ENCODE results near the gene NT5DC2.

NT5DC2 gene

GRCh38 chr3:52533623-52534280, at the start of gene NT5DC2:
Gene NT5DC2, minus strand, starts transcription at chr3:52533857. Its CDS starts 120 bp downstream, at chr3:52533737.
- peak in 1 of 2 donors; percentile 75 for DNase-seq (ENCODE audit: low read depth in 2 of 2)

- DNase-seq (ENCODE audit: low read depth in 2 of 2): no peak
Measured at GRCh38 chr3:52574056-52574965, 40.7 kb upstream of the NT5DC2 start.

- DNase-seq (ENCODE audit: low read depth in 2 of 2): no peak
Measured at GRCh38 chr3:52572221-52572620, 38.6 kb upstream of the NT5DC2 start.

- no peak for DNase-seq (ENCODE audit: low read depth in 2 of 2)
Measured at GRCh38 chr3:52570076-52570475, 36.4 kb upstream of the NT5DC2 start.

- DNase-seq (ENCODE audit: low read depth in 2 of 2): no peak
Measured at GRCh38 chr3:52568069-52568468, 34.4 kb upstream of the NT5DC2 start.

- DNase-seq (ENCODE audit: low read depth in 2 of 2): no peak
Measured at GRCh38 chr3:52563984-52564383, 30.3 kb upstream of the NT5DC2 start.

GRCh38 chr3:52561028-52561747, 27.5 kb upstream of the NT5DC2 start:
- no peak for DNase-seq (ENCODE audit: low read depth in 2 of 2)

- no peak for DNase-seq (ENCODE audit: low read depth in 2 of 2)
Measured at GRCh38 chr3:52558436-52558835, 24.8 kb upstream of the NT5DC2 start.

- no peak for DNase-seq (ENCODE audit: low read depth in 2 of 2)
Measured at GRCh38 chr3:52557011-52557960, 23.6 kb upstream of the NT5DC2 start.

- no peak for DNase-seq (ENCODE audit: low read depth in 2 of 2)
Measured at GRCh38 chr3:52555056-52555455, 21.4 kb upstream of the NT5DC2 start.

GRCh38 chr3:52554026-52554755, 20.5 kb upstream of the NT5DC2 start:
- DNase-seq (ENCODE audit: low read depth in 2 of 2): no peak

- no peak for DNase-seq (ENCODE audit: low read depth in 2 of 2)
Measured at GRCh38 chr3:52552089-52552488, 18.4 kb upstream of the NT5DC2 start.

- no peak for DNase-seq (ENCODE audit: low read depth in 2 of 2)
Measured at GRCh38 chr3:52551118-52551517, 17.5 kb upstream of the NT5DC2 start.

- no peak for DNase-seq (ENCODE audit: low read depth in 2 of 2)
Measured at GRCh38 chr3:52547143-52547542, 13.5 kb upstream of the NT5DC2 start.

GRCh38 chr3:52546111-52546901, 12.6 kb upstream of the NT5DC2 start:
- no peak for DNase-seq (ENCODE audit: low read depth in 2 of 2)

GRCh38 chr3:52544937-52545336, 11.3 kb upstream of the NT5DC2 start:
- DNase-seq (ENCODE audit: low read depth in 2 of 2): no peak

- no peak for DNase-seq (ENCODE audit: low read depth in 2 of 2)
Measured at GRCh38 chr3:52541050-52541449, 7.4 kb upstream of the NT5DC2 start.

- no peak for DNase-seq (ENCODE audit: low read depth in 2 of 2)
Measured at GRCh38 chr3:52539010-52539653, 5.5 kb upstream of the NT5DC2 start.

GRCh38 chr3:52537726-52538421, 4.2 kb upstream of the NT5DC2 start:
- no peak for DNase-seq (ENCODE audit: low read depth in 2 of 2)

All from stimulated activated CD8-positive, alpha-beta memory T cell treated with anti-CD3 and anti-CD28 coated beads, Interleukin-7, amount 100 ng/mL, for 4 hours (primary cell).